ENCODE data around the gene KRTAP10-3. TPM values are rescaled to one million over a fixed set of nuclear protein-coding genes. Genes with fewer than 3 reads are reported as not detected.
A peak's percentile ranks its signal among the peaks of the same experiment; 100 is the strongest.

KRTAP10-3 gene
- total RNA-seq, 1 donor from 2014 or later, result not detected

DNA sequence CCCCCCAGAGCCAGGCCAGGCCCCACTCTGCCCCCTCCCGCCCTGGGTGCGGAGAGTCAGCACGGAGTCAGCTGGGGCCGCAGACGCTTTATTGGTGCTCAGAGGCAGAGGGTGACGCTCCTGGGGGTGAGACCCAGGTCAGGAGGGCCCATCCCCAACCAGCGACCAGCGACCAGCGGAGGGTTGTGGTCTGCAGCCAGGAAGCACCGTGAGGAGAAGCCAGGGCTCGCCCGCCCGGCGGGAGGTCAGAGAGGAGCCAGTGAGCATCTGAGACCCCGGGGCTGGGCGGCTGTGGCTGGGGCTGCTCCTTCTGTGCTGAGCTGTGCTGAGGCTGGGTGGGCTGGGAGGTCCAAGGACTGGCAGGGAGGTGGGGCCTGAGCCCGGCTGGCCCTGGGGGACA, 8.3 kb downstream of the KRTAP10-3 start:
- peak; percentile 81 for DNase-seq (ENCODE audit: low spot score)

DNA sequence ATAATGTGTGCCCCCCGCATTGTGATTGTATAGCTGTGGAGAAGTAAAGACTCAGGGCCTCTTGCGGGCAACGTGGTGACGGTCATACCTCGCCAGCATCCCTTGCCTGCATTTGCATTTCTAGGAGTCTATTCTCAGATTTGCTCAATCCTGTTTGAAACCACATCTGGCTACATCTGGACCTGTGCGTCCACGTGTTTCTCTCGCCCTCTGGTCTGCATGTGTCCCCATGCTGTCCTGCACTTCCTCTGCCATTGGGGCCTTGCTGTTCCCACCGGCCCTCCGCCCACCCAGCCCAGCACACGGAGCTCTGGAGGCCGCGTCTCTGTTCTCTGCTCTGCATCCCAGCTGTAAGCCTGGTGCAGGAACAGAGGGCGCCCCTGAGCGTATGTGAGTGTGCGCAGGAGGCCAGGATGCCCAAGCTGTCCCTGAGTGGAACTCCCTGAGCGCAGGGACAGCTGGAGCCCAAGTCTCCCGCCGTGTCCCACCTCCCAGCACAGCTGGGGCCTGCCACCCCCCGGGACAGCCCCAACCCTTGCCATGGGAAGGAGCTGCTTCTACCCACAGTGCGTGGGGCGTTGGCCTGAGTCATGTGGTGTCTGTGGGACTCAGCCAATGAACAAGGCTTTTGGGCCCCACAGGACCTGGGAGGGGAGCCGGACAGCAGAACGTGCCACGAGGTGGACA, 8.9 kb downstream of the KRTAP10-3 start:
- peak; percentile 67 for DNase-seq (ENCODE audit: low spot score)

DNA sequence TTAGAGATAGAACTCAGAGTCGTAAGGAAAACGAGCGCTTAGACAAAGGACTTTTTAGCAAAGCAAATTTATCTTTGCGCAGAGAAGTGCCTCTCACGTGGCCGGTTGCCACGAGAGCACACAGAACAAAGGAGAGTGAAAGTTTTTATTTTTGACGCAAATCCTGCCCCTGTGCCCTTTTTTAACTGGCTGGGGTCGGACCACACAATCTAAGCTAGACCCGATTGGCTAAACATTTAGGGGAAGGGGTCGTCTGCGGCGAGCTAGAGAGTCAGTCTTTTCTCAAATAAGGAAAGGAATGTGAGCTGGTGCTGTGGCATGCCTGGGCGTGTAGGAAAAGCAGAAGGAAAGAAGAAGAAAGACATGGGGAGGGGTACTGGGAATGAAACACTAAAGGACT, 9.7 kb downstream of the KRTAP10-3 start:
- DNase-seq (ENCODE audit: low spot score), result peak; percentile 26

DNA sequence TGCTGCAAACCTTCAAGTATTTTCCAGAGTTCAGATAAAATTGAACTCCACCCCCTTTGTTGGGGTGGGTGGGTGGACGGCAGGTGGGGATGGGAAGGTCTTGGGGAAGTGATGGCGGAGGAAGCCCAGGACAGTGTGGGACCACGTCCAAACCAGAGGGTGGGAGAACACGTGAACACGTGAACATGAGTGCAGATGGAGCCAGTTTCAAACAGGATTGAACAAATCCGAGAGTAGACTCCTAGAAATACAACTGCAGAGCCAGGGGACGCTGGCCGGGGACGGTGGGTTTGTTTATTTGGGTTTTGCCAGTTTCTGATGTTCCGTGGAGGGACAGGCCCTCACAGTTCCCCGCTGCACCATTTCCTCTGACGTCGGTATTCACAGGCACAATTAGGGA, 10.2 kb downstream of the KRTAP10-3 start:
- no peak for DNase-seq (ENCODE audit: low spot score)

DNA sequence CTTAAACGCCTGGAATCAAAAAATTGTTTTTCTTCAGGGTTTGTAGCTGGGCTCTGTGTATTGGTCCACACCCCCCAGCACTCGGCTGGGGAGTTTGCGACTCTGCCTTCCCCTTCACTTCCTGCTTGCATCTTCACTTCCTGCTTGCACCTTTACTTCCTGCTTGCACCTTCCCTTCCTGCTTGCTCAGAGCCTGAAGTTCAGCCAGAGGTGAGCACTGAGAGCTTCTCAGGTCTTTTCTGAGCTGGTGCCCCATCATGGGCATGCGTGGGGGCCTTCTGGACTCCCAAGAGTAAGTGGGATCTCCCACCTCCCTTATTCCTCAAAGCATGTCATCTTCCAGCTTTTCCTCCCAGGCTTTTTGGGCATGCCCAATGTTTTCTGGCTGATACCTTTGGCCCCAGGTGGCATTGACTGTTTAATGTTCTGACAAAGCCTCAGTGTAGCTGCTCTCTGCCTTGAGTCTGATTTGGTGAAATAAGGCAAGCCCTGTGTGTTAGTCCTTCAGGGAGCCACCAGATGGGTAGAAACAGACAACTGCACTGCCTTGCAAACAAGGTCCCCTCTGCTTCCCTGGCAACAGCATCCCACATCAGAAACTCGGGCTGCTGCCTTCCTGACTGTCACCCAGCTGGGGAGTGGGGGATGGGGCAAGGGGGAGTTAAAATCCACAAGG, 10.8 kb downstream of the KRTAP10-3 start:
- no peak for DNase-seq (ENCODE audit: low spot score)

DNA sequence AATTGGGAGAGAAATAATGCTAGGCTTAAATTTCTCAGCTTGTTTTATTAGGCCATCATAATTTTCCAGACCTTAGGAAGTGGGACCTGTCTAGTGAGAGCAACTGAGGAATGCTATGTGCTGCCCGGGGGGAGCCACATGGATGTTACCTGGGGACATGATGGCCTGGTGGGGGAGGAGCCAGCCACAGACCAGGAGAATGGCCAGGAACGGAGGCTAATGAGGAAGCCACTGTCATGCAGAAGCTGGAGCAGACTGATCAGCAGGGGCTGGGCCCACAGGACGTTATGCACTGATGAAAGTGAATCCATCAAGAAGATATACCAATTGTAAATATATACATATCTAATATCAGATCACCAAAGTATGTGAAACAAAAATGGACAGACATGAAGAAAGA, 14.0 kb downstream of the KRTAP10-3 start:
- no peak for DNase-seq (ENCODE audit: low spot score)

DNA sequence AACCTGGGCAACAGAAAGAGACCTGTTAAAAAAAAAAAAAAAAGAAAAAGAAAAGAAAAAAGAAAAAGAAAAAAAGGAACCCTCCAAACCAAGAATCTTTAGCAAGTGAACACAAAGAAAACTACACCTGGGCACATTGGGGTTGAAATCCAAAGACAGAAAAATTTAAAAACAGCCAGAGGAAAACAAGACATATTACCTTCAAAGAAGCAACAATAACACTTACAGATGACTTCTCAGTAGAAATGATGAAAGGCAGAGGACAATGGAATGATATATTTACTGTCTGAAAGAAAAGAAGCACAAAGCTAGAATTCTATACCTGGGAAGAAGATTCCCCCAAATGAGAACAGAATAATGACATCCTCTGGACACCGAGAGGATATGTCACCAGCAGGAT, 15.9 kb downstream of the KRTAP10-3 start:
- no peak for DNase-seq (ENCODE audit: low spot score)

DNA sequence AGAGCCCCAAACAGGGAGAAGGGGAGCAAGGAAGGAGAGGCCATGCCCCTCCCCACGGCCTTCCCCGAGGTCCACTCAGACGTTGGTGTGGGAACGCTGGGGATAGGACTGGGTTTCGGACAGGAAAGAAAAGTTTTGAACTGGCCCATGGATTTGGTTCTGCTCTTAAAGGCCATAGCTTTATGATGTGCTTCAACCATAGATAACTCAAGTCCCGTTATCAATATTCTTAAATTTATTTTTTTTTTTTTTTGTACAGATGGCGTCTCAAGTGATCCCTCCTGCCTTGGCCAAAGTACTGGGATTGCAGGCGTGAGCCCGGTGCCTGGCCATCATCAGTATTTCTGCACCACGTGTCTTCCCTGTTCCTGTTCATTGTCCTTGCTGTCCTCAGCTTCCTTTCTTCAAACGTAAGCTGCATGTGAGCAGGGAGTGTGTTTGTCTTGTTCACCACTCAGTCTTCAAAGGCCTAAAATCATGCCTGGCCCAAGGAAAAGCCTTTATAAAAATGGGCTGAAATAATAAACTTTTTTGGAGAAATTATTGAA, 17.8 kb downstream of the KRTAP10-3 start:
- no peak for DNase-seq (ENCODE audit: low spot score)

DNA sequence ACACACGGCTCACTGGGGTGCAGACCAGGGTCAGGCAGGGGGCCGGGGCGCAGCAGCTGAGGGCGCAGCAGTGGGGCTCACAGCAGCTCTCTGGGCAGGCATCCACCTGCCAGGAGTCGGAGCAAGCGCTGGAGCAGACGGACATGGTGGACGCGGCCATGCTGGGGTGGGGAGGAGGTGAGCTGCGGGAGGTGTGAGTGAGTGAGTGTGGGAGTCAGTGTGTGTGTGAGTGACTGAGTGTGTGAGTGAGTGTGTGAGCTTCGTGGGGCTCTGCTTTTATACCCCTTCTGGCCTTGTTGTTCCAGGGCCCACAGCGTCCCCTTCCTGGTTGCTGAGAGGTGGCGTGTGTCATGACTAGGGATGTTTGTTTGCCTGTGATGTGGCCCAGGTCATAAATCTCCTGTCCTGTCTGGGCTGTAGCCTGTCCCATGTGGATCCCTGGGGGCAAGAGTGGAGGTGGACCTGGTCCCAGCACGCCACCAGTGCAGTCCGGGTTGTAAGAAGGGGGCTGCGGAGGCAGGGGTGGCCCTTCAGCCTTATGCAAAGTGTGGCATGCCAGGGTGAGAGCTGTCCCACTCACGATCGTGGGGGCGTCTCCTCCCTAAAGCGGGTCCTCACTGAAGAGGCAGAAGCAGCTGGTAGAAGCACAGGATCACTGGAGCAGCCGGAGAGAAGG, 18.5 kb downstream of the KRTAP10-3 start, which contains the start of gene KRTAP10-1:
Gene KRTAP10-1, minus strand, starts transcription at position 205 of the 676 bp plus-strand sequence. Its CDS starts 45 bp downstream, at position 160.
- DNase-seq (ENCODE audit: low spot score), result peak; percentile 82

DNA sequence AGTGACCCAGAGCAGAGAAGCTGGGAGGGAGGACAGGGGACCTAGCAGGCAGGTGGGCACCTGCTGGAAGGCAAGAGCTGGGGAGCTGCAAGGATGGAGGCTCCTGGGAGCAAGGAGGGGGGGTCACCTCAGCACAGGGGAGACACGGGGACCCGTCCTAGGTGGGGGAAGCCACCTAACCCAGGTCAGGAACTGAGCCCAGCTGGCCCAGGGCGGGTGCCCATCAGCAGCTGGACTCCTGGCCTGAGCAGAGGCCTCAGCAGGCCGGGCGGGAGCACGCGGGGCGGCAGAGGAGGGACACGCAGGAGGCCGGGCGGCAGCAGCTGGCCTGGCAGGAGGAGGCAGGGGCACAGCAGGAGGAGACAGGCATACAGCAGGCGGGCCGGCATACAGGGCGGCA, 19.5 kb downstream of the KRTAP10-3 start:
- no peak for DNase-seq (ENCODE audit: low spot score)

DNA sequence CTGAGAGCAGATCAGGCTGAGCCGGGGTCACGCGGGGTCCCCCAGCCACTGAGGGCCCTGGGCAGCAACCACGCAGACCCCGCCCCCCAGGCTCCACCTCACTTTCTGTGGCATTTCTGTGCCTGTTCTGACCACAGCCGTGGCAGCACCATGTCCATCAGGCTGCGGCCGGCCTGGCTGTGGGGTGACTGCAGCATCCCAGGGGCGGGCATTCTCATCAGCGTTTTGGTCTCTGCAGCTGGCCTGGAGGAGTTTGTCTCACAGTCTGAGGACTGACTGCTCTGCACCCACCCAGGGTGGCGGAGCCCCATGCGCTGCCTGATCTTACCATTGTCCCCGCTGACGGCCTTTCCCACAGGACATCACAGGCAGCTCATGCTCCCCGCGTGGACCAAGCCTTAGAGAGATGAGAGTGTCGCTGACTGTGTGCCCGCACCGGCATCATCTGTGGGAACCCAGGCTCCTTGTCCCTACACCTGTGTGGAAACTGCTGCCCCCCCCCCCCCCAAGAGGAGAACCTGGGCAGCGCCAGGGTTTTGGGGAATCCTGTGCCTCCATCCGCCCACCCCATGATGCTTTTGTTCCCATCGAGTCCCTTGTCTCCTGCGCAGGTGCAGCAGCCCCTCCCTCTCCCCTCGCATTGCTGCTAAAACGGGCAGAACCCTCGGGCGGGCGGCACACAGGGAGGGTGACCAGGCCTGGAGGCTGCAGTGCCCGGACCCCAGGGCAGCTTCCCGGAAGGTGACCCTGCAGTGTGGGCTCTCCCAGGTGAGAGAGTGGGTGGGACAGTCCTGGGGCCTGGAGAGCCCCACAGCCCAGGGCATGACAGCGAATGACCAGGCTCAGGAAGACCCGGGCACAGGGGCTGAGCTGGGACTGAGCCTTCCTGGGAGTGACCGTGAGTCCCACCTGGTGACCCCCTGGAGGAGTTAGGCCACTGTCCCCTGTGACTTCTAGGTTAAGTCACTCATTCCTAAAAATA, 20.4 kb downstream of the KRTAP10-3 start:
- DNase-seq (ENCODE audit: low spot score), result peak; percentile 89

DNA sequence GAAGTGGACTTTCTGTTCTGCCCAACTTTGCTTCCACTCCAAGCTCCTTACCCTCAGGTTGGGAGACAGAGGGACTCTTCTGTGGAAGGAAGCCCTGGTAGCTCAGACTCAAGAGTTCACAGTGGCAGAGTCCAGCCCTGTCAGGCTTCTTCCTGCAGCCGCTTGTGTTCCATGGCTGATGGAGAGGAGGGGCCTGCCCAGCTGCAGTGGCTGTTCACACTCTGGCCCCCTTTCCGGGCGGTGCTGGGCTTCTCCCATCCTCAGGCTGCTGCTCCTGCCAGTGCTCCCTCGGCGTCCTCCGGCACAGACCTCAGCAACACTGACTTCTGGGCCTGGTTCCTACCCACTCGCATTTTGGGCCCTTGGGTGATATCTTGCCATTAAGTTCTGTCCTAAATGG, 22.6 kb downstream of the KRTAP10-3 start:
- DNase-seq (ENCODE audit: low spot score), result peak; percentile 37

DNA sequence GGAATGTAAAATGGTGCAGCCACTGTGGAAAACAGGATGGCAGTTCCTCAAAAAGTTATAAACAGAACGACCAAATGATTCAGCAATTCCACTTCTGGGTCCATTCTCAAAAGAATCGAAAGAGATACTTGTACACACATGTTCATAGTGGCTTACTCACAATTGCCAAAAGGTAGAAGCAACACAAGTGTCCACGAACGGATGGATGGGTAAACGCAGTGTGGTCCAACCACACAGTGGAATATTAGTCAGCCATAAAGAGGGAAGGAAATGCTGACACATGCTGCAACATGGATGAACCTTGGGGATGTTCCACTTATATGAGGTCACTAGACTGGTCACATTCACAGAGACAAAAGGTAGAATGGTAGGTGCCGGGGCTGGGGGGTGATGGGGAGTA, 23.9 kb downstream of the KRTAP10-3 start:
- no peak for DNase-seq (ENCODE audit: low spot score)

DNA sequence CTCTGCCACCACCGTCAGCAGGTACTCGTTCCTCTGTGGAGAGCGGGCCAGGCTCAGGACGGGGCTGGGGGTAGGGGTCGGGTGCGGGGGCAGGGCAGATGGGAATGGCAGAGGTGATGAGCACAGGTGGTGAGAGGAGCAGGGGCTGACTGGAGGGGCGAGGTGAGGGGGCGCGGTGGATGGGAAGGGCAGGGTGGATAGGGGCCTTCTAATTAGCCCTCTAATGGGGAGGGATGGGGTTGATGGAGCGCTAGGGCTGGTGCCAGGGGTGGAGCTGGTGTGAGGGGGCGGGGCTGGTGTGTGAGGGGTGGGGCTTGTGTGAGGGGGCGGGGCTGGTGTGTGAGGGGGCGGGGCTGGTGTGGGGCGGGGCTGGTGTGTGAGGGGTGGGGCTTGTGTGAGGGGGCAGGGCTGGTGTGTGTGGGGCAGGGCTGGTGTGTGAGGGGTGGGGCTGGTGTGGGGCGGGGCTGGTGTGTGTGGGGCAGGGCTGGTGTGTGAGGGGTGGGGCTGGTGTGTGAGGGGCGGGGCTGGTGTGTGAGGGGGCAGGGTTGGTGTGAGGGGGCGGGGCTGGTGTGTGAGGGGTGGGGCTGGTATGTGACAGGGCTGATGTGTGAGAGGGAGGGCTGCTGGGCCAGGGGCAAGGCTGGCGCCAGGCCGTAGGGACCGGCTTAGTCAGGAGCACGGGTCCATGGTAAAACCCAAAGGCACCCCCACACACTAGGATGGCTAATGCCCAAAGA, 24.5 kb downstream of the KRTAP10-3 start:
- no peak for DNase-seq (ENCODE audit: low spot score)

DNA sequence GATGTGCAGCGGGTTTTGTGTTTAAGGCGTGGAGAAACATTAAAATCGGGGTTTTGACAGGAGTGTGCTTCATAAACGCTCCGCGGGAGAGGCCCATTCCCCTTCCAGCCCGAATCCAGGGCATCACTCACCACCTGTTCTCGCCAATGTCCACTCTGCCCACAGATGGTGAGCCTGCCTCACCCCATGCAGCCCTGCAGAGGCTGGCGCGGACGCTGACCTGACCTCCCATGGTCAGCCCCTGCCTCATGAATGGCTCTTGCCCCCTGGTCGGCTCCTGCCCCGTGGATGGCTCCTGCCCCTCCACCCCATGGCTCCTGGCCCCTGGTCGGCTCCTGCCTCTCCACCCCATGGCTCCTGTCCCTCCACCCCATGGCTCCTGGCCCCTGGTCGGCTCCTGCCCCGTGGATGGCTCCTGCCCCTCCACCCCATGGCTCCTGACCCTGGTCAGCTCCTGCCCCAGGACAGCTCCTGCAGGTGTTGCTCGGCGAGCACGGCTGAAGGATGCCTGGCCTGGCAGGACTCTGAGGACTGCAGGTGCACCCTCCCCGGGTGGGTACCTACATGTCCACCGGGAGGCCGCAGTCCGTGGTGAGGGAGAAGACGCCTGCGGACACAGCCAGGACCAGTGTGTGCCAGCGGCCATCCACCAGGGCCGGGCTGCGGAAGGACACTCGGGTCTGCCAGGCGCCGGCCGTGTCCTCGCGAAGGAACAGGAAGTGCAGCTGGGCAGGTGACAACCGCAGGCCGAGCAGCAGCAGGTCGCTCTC, 25.3 kb downstream of the KRTAP10-3 start:
- DNase-seq (ENCODE audit: low spot score), result peak; percentile 89

DNA sequence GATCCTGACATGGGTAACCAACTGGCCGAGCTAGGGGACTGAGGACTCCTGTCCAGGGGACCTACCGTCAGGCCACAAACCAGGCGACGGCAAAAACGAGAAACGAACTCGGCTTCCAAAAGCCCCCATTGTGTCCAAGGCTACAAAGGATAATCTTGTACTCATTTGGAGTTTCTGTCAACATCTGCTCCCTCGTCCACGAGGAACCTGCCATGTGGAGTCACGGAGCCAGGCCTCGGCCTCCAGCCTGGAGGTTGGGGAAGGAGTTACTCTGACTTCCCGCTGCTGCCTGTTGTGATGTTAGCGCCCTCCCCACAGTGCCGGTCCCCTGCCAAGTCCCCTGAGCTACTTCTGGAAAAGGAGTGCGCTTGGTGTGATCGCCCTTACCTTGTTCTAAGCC, 25.9 kb downstream of the KRTAP10-3 start:
- no peak for DNase-seq (ENCODE audit: low spot score)

DNA sequence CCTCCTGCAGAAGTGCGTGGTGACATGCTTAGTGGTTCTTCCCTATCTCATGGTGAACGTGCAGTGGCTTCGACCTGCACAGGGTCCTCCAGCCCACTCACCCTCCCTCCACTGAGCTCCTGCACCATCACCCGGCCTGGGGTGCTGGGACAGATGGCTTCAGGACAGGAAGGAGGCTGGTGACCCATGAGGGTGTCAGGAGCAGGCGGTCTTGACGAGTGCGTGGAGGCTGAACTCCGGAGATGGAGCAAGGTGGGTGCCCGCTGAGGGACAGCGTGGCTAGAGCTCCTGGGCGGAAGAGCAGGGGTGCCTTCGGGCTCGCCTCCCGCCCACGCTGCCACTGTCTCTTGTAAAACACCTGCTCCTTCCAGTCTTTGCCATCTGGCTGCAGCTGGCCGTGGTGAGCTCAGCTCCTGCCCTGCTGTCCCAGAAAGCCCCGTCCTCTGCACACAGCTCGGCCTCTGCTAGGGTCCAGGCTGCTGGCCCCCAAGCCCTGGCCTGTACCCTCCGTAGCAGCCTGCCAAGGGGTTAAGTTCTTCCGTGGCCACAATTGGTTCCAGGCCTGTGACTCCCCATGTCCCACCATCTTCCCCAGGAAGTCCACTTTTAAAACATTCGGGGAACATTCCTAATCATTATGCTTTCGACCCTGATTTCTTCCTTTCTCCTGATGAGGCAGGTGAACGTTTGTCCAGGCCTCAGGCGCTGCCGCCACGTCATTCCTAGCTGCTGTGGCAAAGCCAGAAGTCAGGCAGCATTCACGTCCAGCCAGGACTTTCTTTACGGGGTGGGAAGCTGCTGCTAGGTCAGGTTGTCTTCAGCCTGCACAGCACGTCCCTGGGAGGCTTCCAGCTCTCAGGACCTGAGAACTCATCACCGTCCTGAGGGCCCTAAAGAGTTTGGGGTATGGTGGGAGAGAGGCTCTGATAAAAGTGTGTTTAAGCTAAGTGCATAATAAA, 26.7 kb downstream of the KRTAP10-3 start:
- DNase-seq (ENCODE audit: low spot score), result peak; percentile 76
